Measurements from ENCODE around the gene PLEKHO2.

Gene PLEKHO2

DNA sequence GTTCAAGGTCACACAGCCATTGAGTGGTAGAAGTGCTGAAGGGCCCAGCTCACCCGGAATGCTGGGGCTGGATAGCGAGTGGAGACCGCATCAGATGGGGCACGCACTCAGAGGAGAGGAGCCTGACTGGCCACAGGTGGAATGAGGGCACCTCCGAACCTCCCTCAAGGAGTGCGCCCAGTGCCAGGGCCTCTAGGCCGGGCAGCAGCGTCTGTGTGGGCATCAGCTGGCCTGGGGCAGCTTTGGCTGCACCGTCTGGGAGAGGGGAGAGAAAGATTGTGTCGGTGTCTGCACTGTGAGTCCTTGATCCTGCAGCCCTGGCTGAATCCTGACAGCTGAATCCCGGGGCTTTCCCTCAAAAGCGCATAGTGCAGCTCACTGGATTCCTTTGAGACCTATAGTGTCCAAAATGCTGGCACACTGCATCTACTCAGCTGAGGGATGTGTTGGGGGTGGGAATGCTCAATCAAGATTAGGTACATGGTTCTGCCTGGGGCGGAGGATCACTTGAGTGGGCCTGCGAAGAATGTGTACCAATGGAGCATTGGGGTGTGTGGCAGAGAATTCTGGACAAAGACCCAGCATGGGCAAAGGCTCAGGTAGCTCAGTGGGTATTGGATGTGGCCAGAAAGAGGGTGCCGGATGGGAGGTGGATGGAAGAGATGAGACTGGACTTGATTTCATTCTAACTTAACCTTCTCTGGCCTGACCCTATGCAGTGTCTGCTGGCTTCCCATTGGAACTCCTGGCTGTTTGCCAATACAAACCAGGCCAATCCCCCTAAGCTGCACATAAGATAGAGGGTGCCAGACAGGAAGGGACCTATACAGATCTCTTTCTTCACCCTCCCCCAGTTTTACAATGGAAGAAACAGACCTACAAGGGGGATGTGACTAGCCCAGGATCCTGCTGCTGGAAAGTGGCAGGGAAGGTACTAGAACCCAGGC is 70.9 kb downstream of the PLEKHO2 start:
- no peak for DNase-seq (ENCODE audit: low read depth)

- no peak for DNase-seq (ENCODE audit: low read depth)
These were observed 74.0 kb downstream of the PLEKHO2 start for GRCh38 chr15:64915518-64916227.

DNA sequence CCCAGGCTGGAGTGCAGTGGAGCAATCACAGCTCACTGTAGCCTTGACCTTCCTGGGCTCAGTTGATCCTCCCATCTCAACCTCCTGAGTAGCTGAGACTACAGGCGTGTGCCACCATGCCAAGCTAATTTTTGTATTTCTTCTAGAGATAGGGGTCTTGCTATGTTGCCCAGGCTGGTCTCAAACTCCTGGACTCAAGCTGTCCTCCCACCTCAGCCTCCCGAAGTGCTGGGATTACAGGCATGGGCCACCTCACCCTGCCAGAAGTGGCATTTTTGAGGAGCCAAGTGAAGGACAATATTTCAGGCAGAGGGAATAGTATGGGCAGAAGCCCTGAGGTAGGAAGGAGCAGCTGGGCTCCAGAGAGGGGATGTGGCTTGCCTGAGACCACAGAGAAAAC is 74.7 kb downstream of the PLEKHO2 start:
- DNase-seq (ENCODE audit: low read depth): no peak

- DNase-seq (ENCODE audit: low read depth): no peak
These were observed 75.5 kb downstream of the PLEKHO2 start for GRCh38 chr15:64917211-64917610.
